ENCODE results near the gene CRYZ.

DNA sequence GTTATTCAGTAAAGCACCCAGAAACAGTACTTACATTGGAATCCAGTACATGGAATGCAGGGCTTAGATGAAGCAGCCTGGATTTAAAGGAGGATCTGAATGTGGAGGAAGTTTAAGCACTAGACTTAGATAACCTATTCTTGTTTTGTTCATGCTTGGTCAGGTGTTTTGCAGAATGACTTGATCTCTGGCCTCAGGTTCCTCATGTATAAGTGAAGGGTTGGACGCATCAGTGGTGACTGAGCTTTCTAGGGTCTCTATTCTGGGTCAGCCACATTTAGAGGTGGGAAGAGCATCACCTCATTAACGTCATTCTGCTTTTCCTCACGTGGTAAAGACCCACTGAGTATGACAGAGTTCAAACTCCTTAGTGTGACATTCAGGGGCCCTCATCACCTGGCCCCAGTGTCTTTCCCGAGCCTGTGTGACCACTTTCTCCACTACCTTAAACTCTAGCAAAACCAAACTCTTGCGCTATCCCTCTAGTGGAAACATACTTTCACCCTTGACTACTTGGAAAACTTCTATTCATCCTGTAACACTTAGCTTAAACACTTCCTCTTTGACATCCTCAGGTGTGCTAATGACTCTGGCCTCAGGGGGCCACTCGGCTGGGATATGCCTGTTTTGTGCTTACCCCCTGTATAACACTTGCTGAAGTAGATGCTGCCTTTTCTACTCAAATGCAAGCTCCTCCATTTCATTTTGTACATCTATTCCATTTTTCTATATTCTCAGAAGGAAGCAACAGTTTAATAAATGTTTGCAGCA is 58.4 kb downstream of the CRYZ start:
- TF ChIP-seq, protein P1, sequence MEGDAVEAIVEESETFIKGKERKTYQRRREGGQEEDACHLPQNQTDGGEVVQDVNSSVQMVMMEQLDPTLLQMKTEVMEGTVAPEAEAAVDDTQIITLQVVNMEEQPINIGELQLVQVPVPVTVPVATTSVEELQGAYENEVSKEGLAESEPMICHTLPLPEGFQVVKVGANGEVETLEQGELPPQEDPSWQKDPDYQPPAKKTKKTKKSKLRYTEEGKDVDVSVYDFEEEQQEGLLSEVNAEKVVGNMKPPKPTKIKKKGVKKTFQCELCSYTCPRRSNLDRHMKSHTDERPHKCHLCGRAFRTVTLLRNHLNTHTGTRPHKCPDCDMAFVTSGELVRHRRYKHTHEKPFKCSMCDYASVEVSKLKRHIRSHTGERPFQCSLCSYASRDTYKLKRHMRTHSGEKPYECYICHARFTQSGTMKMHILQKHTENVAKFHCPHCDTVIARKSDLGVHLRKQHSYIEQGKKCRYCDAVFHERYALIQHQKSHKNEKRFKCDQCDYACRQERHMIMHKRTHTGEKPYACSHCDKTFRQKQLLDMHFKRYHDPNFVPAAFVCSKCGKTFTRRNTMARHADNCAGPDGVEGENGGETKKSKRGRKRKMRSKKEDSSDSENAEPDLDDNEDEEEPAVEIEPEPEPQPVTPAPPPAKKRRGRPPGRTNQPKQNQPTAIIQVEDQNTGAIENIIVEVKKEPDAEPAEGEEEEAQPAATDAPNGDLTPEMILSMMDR (conservative IDR thresholded peaks at IDR 0.05), result no peak
- TF ChIP-seq ZFX (IDR thresholded peaks at IDR 0.05), result no peak

All from C4-2B (cell line).